ENCODE results near the gene MEIOSIN. TPM values are rescaled to one million over a fixed set of nuclear protein-coding genes. Genes with fewer than 3 reads are reported as not detected.
A peak's percentile ranks its signal among the peaks of the same experiment; 100 is the strongest.

The MEIOSIN gene
- total and polyA plus RNA-seq, 9 of the 15 experiments (the other 6 are each of a cell fraction or from before 2014, with no cell fraction given): 0.06 to 2.0 (median 0.76) TPM

GRCh38 chr19:45767881-45768654 is 34.8 kb downstream of the MEIOSIN start (continued):
- TF ChIP-seq ZNF592 (IDR thresholded peaks at IDR 0.05) (no peak; the same call in 1 of the 2 replicates), UBTF (IDR thresholded peaks at IDR 0.05; ENCODE audit: borderline replicate concordance in 1 of 2, low read depth in 2 of 2, low read length in 2 of 2) (peak; percentile 60 to 61; a peak in 1 of 4 replicates), LCOR (CRISPR knock-in tag; IDR thresholded peaks at IDR 0.05) (peak; percentile 75; the same call in 1 of the 2 replicates), ILK (tag; IDR thresholded peaks at IDR 0.05; ENCODE audit: borderline replicate concordance, low read depth) (no peak), SIN3A (IDR thresholded peaks at IDR 0.05; ENCODE audit: borderline replicate concordance in 2 of 2, control insufficient read depth in 1 of 2, low read depth in 2 of 2, low read length in 2 of 2) (no peak), ZNF740 (CRISPR knock-in tag; IDR thresholded peaks at IDR 0.05) (no peak), ZNF740 (tag; IDR thresholded peaks at IDR 0.05) (no peak; a peak in 1 of 4 replicates), CBFA2T3 (IDR thresholded peaks at IDR 0.05) (no peak), RBM14 (IDR thresholded peaks at IDR 0.05; ENCODE audit: borderline replicate concordance, insufficient read depth, low read depth, low read length) (no peak), GABPB1 (CRISPR knock-in tag; IDR thresholded peaks at IDR 0.05) (0 out of 2 replicates have a peak, but pooled peaks have one; percentile 20), SMARCB1 (IDR thresholded peaks at IDR 0.05; ENCODE audit: insufficient read length, low read depth) (no peak), POLR3G (IDR thresholded peaks at IDR 0.05; ENCODE audit: extremely low read depth, insufficient read length, insufficient replicate concordance) (no peak), TBL1XR1 (IDR thresholded peaks at IDR 0.05; ENCODE audit: low read length in 2 of 2) (no peak)
